Endothelial cell (in vitro differentiated cells): ENCODE data around the gene SEC63. TPM values are rescaled to one million over a fixed set of nuclear protein-coding genes. Genes with fewer than 3 reads are reported as not detected.
"Not testable (repeated sequence)": the region's sequence is repeated elsewhere in the genome, so short reads cannot be mapped to it uniquely, and the experiment has no call there.

Experiments
- DNase-seq: peaks from one replicate; pipeline ENCODE4 v3.0.0; 2021; ENCODE audit warnings: low spot score
- H3K27ac Mint-ChIP-seq: one replicate; pipeline ENCODE4 v1.8.0; 2021; ENCODE audit warnings: mixed read lengths, inconsistent platforms; ENCODE audit not compliant: unreplicated experiment
- H3K27me3 Mint-ChIP-seq: one replicate; pipeline ENCODE4 v1.8.0; 2021; ENCODE audit warnings: mild to moderate bottlenecking, moderate library complexity, mixed read lengths, inconsistent platforms; ENCODE audit not compliant: unreplicated experiment
- H3K36me3 Mint-ChIP-seq: one replicate; pipeline ENCODE4 v1.8.0; 2021; ENCODE audit warnings: mild to moderate bottlenecking, low read depth, mixed read lengths, inconsistent platforms; ENCODE audit not compliant: unreplicated experiment
- H3K4me1 Mint-ChIP-seq: one replicate; pipeline ENCODE4 v1.8.0; 2021; ENCODE audit warnings: mild to moderate bottlenecking, mixed read lengths, inconsistent platforms; ENCODE audit not compliant: unreplicated experiment
- H3K4me3 Mint-ChIP-seq: one replicate; pipeline ENCODE4 v1.8.0; 2021; ENCODE audit warnings: mild to moderate bottlenecking, mixed read lengths, inconsistent platforms; ENCODE audit not compliant: unreplicated experiment
- H3K9me3 Mint-ChIP-seq: one replicate; pipeline ENCODE4 v1.8.0; 2021; ENCODE audit warnings: mixed read lengths, inconsistent platforms; ENCODE audit not compliant: unreplicated experiment
- CTCF ChIP-seq: fragments of 200-600 bp; sonication (generic); IDR thresholded peaks from one replicate; pipeline ENCODE4 v1.5.0; 2021; ENCODE audit warnings: antibody characterized with exemption; ENCODE audit not compliant: unreplicated experiment
- total RNA-seq: library from RNA; stranded (reverse); fragmentation: NEBNext Ultra II Directional; extraction: Animal tissue kit (Norgen Biotek cat#: 25700); gene quantifications from one replicate; pipeline ENCODE4 v1.2.1, GENCODE V29; 2021; ENCODE audit not compliant: unreplicated experiment

SEC63 gene
- total RNA-seq, 1 donor from 2014 or later: 120 TPM

GRCh38 chr6:107928984-107929383 is 29.0 kb downstream of the SEC63 start:
- H3K36me3 Mint-ChIP-seq: peaks cover 51% of the 10 kb centered on the region
- no peak for DNase-seq
- H3K27ac Mint-ChIP-seq: no peak overlapping the region
- H3K9me3 Mint-ChIP-seq: no peaks in the 10 kb centered on the region
- peaks cover 4% of the 10 kb centered on the region for H3K27me3 Mint-ChIP-seq
- H3K4me1 Mint-ChIP-seq: no peaks in the 10 kb centered on the region
- TF ChIP-seq CTCF: no peak
- no peak overlapping the region for H3K4me3 Mint-ChIP-seq

DNA sequence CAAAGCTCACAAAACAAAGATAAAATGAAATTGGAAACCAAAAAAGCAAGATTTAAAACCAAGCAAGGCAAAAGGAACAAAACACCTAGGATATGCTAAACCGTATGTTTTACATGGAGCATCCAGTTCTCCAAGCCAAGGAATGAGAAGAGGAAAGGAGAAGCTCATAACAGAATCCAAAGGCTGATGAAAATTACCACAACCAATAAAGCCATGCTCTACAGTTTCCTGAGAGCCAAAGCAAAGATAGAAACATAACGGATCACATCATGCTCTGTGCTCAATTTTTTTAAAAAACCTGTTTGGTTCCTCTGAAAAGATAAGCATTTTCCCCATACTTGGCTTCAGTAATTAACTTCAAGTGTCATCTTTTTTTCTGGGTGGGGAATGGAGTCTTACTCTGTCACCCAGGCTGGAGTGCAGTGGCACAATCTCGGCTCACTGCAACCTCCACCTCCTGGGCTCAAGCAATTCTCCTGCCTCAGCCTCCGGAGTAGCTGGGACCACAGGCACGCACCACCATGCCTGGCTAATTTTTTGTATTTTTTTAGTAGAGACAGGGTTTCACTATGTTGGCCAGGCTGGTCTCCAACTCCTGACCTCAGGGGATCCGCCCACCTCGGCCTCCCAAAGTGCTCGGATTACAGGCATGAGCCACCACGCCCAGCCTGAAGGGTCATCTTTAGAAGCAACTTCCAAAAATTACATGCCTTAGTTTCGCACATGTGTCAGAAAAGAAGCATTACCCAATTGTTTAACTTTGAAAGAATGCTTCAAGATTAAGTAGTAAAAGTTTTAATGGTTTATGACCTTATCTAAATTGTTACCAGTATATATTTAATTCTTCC is 31.1 kb downstream of the SEC63 start:
- not testable (repeated sequence) for H3K27ac Mint-ChIP-seq, H3K27me3 Mint-ChIP-seq, H3K9me3 Mint-ChIP-seq, H3K4me1 Mint-ChIP-seq, H3K4me3 Mint-ChIP-seq, DNase-seq
- H3K36me3 Mint-ChIP-seq: peaks cover 44% of the 10 kb centered on the region

DNA sequence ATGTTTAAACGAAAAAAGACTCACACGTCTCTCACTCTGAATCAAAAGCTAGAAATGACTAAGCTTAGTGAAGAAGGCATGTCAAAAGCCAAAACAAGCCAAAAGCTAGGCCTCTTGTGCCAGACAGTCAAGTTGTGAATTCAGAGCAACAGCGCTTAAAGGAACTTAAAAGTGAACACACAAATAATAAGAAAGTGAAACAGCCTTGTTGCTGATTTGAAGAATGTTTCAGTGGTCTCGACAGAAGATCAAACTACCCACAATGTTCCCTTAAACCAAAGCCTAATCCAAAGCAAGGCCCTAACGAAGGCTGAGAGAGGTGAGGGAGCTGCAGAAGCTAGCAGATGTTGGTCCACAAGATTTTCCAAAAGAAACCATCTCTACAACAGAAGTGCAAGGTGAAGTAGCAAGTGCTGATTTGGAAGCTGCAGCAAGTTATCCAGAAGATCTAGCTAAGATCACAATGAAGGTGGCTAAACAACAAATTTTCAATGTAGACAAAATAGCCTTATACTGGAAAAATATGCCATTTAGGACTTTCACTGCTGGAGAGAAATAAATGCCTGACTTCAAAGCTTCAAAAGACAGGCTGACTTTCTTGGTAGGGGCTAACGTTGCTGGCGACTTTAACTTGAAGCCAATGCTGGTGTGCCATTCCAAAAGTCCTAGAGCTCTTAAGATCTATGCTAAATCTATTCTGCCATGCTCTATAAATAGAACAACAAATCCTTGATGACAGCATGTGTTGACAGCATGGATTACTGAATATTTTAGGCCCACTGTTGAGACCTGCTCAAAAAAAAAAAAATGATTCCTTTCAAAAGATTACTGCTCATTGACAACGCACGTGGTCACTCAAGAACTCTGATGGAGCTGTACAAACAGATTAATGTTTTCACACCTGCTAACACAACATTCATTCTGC is 40.3 kb downstream of the SEC63 start:
- H3K36me3 Mint-ChIP-seq: peaks cover 82% of the 10 kb centered on the region
- H3K4me1 Mint-ChIP-seq: no peaks in the 10 kb centered on the region
- peaks cover 36% of the 10 kb centered on the region for H3K9me3 Mint-ChIP-seq
- no peak overlapping the region for H3K27ac Mint-ChIP-seq
- TF ChIP-seq CTCF: no peak
- peak overlapping the region; percentile 90 for H3K4me3 Mint-ChIP-seq
- peaks cover 2% of the 10 kb centered on the region for H3K27me3 Mint-ChIP-seq
- DNase-seq: peak; percentile 8

- H3K9me3 Mint-ChIP-seq: peaks cover 36% of the 10 kb centered on the region
- DNase-seq, H3K4me1 Mint-ChIP-seq, H3K27me3 Mint-ChIP-seq, H3K27ac Mint-ChIP-seq: not testable (repeated sequence)
- peak overlapping the region; percentile 83 for H3K4me3 Mint-ChIP-seq
- peaks cover 84% of the 10 kb centered on the region for H3K36me3 Mint-ChIP-seq
Observed at GRCh38 chr6:107916961-107917360, 41.0 kb downstream of the SEC63 start.

- Mint-ChIP-seq H3K27me3 (no peaks in the 10 kb centered on the region), H3K9me3 (peaks cover 7% of the 10 kb centered on the region), H3K36me3 (peaks cover 49% of the 10 kb centered on the region), H3K4me3 (no peak overlapping the region), H3K27ac (no peak overlapping the region), H3K4me1 (no peaks in the 10 kb centered on the region)
- no peak for DNase-seq
- no peak for TF ChIP-seq CTCF
Observed at GRCh38 chr6:107911692-107912091, 46.3 kb downstream of the SEC63 start.
